NCI-H1436 (cell line): ENCODE measurements around the gene RTN1.

Source experiments
- DNase-seq: peaks from one replicate; lab custom pipeline; 2025; lab: John Stamatoyannopoulos, UW

RTN1 gene

DNA sequence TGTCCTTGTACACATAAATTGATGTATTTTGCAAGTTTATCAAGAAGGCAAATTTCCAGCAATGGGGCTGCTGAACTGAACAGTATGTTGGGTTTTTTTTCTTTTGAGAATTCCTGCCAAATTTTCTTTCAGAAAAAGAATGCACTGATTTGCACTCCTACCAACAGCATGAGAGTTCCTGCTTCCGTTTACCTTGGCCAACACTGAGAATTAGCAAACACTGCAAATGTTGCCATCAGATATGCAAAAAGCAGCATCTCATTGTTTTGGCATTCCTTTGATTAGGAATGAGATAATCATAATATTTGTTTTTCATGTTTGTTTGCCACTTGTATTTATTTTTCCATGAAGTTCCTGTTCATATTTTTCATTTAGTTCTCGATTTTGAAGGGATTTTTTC is 82.4 kb downstream of the RTN1 start:
- DNase-seq: no peak

DNA sequence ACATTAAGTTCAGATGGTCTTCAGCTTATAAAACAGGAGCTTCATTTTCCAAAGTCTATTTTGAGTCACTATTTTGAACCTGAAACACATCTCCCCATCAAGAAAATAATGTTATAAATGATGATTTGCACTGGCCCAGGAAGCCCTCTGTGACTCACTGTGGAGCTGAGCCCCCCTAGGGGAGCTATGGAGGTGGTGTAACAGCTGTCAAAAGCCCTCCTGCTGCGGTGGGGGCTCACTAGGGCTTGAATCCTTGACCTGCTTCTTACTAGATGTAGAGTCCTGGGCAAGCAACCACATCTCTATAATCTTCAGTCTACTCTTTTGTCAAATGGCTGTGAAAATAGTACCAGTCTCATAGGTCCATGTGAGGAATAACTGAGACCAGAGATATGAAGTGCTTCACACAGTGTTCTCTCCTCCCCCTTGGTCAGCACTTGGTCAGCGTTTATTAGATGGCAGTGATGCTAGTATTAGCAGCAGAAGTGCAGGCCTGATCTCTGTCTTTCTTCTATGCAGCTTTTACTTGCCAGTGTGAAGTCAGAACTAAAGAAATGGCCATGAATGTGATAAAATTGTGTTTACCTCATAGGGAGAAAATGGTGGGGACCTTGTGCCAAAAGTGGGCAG is 83.4 kb downstream of the RTN1 start:
- no peak for DNase-seq

GRCh38 chr14:59785629-59786028 is 84.9 kb downstream of the RTN1 start:
- no peak for DNase-seq

GRCh38 chr14:59782760-59783159 is 87.8 kb downstream of the RTN1 start:
- DNase-seq: no peak

GRCh38 chr14:59777006-59777579 is 93.5 kb downstream of the RTN1 start:
- DNase-seq: no peak

- no peak for DNase-seq
Observed at GRCh38 chr14:59776468-59776867, 94.1 kb downstream of the RTN1 start.

DNA sequence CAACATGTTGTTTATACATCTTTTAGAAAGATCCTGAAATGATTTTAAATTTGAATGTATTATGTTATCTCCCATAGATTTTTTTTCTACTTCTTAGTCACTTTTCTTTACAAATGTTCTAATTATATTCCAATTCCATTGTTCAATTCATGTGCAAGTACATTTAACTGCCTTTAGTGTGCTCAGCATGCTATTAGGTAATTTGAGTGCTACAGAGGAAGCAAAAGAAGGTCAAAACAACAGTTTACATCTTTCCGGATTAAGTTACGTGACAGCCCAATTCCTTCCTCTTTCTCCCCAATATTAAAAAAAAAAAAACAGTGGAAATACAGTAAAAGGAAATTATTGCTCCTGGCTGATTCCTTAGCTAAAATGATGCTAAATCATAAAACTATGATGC is 98.3 kb downstream of the RTN1 start:
- DNase-seq: peak; percentile 1

DNA sequence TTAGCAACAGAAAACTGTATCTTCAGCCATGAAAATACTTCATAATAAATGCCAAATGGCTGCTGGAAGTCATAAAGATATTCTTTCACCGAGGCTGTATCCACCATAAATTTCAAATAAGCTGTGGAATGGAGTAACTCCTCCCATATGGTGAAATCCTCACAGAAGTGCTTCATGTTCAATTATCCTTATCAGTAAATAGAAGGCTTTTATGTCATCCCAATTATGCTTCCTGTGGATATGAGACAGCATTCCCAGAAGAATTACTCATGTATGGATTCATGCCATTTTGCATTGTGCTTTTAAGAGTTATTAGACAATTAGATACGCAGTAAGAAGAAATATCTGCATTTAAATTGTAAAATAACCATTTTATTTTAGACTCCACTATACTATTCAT is 99.0 kb downstream of the RTN1 start:
- DNase-seq: no peak

DNA sequence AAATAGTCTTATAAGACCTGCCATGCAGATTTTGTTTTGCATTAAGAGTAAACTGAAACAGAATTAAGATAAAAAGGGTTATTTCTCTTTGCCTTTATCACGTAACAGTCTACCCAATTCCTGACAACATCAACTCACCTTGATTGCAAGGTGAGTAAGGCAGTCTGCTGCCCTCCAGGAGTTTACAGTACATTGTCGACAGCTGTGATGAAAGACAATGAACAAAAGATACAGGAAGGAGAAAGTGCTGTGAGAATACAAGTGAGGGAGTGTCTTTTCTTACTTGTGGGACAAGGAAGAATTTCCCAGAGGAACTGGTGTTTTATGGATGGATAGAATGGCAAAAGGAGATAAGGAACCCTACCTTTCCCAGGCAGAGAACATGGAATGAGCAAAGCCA is 101.0 kb downstream of the RTN1 start:
- DNase-seq: no peak

GRCh38 chr14:59768855-59769375 is 101.7 kb downstream of the RTN1 start:
- no peak for DNase-seq

GRCh38 chr14:59761851-59762250 is 108.7 kb downstream of the RTN1 start:
- DNase-seq: no peak

- no peak for DNase-seq
Observed at GRCh38 chr14:59755409-59756135, 115.0 kb downstream of the RTN1 start.

GRCh38 chr14:59754256-59754655 is 116.3 kb downstream of the RTN1 start:
- no peak for DNase-seq

DNA sequence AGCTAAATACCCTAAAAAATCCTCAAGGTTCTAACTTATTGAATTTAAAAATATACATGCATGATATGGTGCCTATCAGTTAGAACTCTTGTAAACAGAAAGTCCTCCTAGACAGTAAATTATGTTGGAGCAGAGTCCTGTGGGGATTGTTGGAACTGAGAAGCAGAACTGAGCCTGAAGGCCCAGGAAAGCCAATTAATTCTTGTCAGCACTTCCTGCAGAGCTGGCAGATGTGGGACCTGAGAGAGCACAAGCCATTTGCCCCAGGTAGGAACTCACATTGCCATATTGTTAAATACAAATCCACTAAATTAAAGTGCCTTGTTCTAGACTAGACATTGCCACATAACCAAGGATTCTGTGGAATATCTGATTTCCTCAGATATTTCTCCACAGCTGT is 117.1 kb downstream of the RTN1 start:
- no peak for DNase-seq

GRCh38 chr14:59751578-59751977 is 119.0 kb downstream of the RTN1 start:
- DNase-seq: no peak

GRCh38 chr14:59739794-59740193 is 130.8 kb downstream of the RTN1 start:
- DNase-seq: no peak

DNA sequence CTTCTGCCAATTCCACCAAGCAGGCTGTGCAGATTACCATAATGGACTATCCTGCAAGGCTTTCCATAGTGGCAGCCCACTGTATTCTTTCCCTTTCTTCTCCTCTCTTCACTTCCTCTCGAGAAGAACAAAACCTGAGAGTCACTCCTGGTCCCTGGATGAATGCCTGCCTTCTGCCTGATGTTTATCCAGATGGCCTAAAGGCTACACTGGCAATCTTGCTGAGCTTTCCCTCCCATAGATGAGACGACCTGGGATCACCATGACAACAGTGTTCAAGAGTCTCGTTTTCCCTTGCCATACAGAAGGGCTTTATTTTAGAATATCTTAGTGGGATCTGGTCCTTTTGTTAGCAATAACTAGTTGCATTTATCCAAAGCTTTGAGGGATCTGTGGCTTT is 142.3 kb downstream of the RTN1 start:
- no peak for DNase-seq

DNA sequence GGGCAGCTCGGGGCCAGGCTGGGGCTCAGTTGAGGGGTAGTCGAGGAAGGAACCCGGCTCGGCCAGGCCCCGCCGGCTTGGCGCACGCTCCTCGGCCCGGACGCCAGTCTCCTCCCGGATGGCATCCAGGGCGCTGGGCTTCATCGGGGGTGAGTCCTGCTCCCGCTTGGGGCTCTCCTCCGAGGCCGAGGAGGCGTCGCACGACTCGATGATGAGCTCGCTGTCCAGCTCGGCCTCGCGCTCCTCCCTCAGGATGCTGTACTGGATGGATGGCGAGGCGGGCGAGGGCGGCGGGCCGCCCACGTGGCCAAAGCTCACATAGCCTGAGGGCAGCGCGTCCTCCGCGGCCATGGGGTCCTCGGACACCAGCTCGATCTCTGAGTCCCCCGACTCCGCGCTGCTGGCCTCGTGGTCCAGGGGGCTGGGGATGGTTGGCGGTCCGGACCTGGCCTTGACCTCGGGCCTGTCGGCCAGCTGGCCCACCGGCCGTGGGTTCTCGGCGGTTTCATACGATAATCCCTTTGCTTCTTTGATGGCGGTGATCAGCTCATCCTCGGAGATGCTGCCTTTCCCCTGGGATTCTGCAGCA is 143.4 kb downstream of the RTN1 start:
- DNase-seq: no peak

GRCh38 chr14:59711080-59711479 is 159.5 kb downstream of the RTN1 start:
- no peak for DNase-seq

DNA sequence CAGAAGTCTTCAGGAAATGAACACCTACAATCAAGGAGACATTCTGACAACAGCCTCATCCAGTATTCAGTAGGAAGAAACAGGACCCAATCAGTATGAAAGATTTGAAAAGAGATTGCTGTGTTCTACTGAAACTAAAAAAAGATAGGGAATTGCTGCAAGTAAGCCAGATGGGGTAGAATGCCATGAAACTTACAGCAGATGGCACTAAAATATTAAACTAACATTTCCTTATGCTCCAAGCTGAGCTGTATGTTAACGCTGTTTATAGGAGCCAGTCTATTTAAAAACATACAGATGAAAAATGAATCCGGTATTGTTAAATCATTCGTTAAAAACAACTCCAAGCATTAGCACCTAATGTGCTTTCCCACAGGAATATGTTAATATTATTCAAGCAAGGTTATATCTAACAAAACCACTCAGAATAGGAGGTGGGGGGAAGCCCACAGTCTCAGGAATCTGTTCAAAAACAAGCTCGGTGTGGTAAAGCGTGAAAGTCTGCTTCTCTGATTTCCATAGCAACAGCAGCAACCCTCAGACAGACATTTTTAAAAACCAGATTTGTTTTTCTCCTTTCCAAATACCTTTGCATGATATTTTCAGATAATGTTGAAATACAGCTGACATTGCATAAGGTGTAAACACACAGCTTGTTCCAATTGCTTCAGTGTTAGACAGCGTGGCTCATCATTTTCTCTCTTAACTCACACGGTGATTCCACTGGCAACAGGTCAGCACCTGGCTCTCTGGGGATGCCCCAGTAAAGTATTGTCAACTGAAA is 162.6 kb downstream of the RTN1 start:
- DNase-seq: no peak

GRCh38 chr14:59705866-59706265 is 164.7 kb downstream of the RTN1 start:
- no peak for DNase-seq

GRCh38 chr14:59705245-59705644 is 165.3 kb downstream of the RTN1 start:
- no peak for DNase-seq
